Large intestine (tissue), 3 donors: ENCODE results near the gene TYSND1. TPM values are rescaled to one million over a fixed set of nuclear protein-coding genes. Genes with fewer than 3 reads are reported as not detected.
A peak's percentile ranks its signal among the peaks of the same experiment; 100 is the strongest.
"Not testable (repeated sequence)": the region's sequence is repeated elsewhere in the genome, so short reads cannot be mapped to it uniquely, and the experiment has no call there.

ENCODE experiments used
- DNase-seq, 2 donors: peaks; one replicate each; pipeline versions ENCODE4 v3.0.0 to v3.0.0-alpha.2; 2013
- H3K27ac ChIP-seq: one replicate; pipeline ENCODE4 v1.5.1; 2013; ENCODE audit warnings: low read length
- H3K27me3 ChIP-seq: 2 replicates; pipeline ENCODE4 v1.6.1; 2013; ENCODE audit warnings: low read length; ENCODE audit not compliant: control insufficient read depth, insufficient read depth
- H3K36me3 ChIP-seq: 2 replicates; pipeline ENCODE4 v1.6.1; 2013; ENCODE audit warnings: low read length; ENCODE audit not compliant: control insufficient read depth, insufficient read depth
- H3K4me1 ChIP-seq: one replicate; pipeline ENCODE4 v1.6.1; 2013; ENCODE audit warnings: low read length; ENCODE audit not compliant: control insufficient read depth, insufficient read depth
- H3K4me3 ChIP-seq: one replicate; pipeline ENCODE4 v1.5.1; 2013; ENCODE audit warnings: low read length
- H3K9me3 ChIP-seq: one replicate; pipeline ENCODE4 v1.6.1; 2013; ENCODE audit warnings: mild to moderate bottlenecking, low read depth, low read length, moderate library complexity; ENCODE audit not compliant: control insufficient read depth
- WGBS: methylation state at CpG from one replicate; pipeline ENCODE4 v1.1.5; 2013; ENCODE audit warnings: low lambda C conversion rate; ENCODE audit not compliant: insufficient coverage; 5-methylcytosine and 5-hydroxymethylcytosine counted together
- polyA plus RNA-seq: library from polyadenylated mRNA; unstranded; fragments of 120-200 nt; gene quantifications from one replicate; pipeline ENCODE4 v1.2.1, GENCODE V29; 2013

TYSND1 gene
- polyA plus RNA-seq, 1 donor: 15.7 TPM

DNA sequence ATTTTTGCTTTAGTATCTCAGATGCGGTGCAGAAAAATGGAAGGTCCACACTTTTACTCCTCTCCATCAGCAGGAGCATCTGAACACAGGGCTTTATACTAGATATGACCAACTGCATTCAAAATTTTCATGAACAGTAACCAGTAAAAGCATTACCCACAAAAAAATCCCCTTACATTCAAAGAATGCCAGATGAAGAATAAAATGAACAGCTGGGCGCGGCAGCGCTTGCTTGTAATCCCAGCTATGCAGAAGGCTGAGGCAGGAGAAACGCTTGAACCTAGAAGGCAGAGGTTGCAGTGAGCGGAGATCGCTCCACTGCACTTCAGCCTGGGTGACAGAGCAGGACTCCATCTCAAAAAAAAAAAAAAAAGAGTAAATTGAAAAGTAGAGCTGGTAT is 20.7 kb upstream of the TYSND1 start:
- no CpG with 5 or more reads among the region's 7 CpGs for WGBS
- Histone ChIP-seq H3K4me3 (no peak overlapping the region), H3K9me3 (no peaks in the 10 kb centered on the region), H3K27me3 (no peaks in the 10 kb centered on the region), H3K4me1 (peaks cover 3% of the 10 kb centered on the region), H3K27ac (no peak overlapping the region), H3K36me3 (peaks cover 24% of the 10 kb centered on the region)
- DNase-seq: no peak

DNA sequence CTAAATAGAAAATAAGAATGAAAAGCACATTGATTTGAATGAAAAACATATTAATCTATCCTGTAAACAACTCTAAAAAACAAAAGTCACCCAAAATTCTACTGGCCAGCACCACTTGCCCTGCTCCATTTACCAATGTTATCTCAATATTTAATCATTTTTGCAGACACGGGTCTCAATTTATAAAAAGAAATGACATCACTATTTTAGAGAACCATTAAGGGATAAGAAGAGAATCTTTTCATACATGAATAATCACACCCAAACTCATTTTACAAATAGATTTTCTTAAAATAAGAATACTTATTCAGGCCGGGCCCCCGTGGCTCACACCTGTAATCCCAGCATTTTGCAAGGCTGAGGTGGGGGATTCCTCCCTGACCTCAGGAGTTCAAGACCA is 19.9 kb upstream of the TYSND1 start:
- Histone ChIP-seq H3K9me3 (no peaks in the 10 kb centered on the region), H3K27me3 (no peaks in the 10 kb centered on the region), H3K27ac (no peak overlapping the region), H3K4me1 (peaks cover 3% of the 10 kb centered on the region), H3K4me3 (no peak overlapping the region), H3K36me3 (peaks cover 27% of the 10 kb centered on the region)
- no peak for DNase-seq
- no CpG with 5 or more reads among the region's 3 CpGs for WGBS

DNA sequence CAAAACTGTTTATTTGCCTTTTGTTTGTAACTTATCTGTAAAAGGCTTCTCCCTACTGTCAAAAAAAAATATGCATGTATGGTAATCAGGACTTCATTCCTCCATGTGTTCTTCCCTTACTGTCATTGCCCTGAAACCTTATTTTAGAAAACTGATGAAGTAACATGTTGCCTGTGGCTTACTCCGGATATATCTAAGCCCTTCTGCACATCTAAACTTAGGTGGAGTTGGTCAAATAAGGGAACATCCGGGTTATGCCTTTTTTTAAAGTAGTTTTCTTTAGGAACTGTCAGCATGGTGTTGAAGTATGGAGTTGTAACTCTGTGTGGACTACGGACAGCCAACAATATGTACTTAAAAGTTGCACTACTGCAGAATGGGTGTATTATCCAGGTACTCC is 17.7 kb upstream of the TYSND1 start:
- no peak for DNase-seq
- Histone ChIP-seq H3K27ac (no peak overlapping the region), H3K36me3 (peaks cover 37% of the 10 kb centered on the region), H3K4me3 (no peak overlapping the region), H3K4me1 (peaks cover 3% of the 10 kb centered on the region), H3K9me3 (no peaks in the 10 kb centered on the region), H3K27me3 (no peaks in the 10 kb centered on the region)
- WGBS: 93% methylated on average over 2 of the region's 3 CpGs

DNA sequence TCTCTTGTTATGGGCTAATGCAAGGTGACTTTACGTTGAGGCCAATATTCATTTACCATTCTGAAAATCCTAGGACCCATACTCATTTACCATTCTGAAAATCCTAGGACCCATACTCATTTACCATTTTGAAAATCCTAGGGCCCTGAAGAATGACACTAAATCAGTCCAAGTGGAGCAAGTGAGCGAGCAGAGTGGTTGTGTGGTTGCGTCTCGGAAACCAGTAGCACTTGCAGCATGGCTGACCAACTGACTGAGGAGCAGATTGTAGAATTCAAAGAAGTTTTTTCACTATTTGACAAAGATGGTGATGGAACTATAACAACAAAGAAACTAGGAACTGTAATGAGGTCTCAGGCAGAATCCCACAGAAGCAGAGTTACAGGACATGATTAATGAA is 16.9 kb upstream of the TYSND1 start:
- DNase-seq: no peak
- no peaks in the 10 kb centered on the region for H3K9me3 ChIP-seq
- peaks cover 38% of the 10 kb centered on the region for H3K36me3 ChIP-seq
- WGBS: no CpG with 5 or more reads among the region's 4 CpGs
- H3K27ac ChIP-seq: no peak overlapping the region
- H3K27me3 ChIP-seq: no peaks in the 10 kb centered on the region
- no peaks in the 10 kb centered on the region for H3K4me1 ChIP-seq
- no peak overlapping the region for H3K4me3 ChIP-seq

DNA sequence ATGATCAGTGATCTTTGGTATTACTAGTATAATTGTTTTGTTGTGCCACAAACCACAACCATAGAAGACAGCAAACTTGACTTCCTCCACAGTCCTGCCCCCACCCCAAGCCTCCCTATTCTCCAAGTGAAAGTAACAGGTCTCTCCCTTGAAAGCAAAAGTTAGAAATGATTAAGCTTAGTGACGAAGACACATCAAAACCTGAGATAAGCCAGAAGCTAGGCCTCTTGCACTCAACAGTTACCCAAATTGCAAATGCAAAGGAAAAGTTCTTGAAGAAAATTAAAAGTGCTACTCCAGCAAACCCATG is 16.3 kb upstream of the TYSND1 start:
- peaks cover 42% of the 10 kb centered on the region for H3K36me3 ChIP-seq
- no peaks in the 10 kb centered on the region for H3K27me3 ChIP-seq
- no peak overlapping the region for H3K27ac ChIP-seq
- no peaks in the 10 kb centered on the region for H3K4me1 ChIP-seq
- H3K4me3 ChIP-seq: no peak overlapping the region
- 29% methylated on average over 1 of the region's 1 CpG for WGBS
- no peaks in the 10 kb centered on the region for H3K9me3 ChIP-seq
- no peak for DNase-seq

DNA sequence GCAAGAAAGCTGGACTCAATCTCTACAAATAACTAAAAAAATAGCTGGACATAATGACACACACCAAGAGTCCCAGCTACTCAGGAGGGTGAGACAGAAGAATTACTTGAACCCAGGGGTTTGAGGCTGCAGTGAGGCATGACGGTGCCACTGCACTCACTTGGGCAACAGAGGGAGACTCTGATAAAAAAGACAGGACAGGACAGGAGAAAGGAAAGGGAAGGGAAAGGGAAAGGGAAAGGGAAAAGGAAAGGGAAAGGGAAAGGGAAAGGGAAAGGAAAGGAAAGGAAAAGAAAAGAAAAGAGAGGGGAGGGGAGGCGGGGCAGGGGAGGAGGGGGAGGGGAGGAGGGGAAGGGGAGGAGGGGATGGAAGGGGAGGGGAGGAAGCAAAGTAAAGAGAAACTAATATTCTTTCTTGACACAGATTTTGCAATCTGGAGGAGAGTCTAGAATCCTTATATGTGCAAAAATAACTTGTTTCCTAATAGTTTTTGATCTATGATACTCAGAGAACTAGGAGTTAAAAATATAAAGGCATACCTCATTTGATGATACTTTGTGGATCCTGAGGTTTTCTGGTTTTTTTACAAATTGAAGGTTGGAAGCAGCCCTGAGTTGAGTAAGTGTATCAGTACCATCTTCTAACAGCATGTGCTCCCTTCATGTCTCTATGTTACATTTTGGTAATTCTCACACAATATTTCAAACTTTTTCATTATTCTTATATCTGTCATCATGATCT is 15.8 kb upstream of the TYSND1 start:
- H3K9me3 ChIP-seq: no peaks in the 10 kb centered on the region
- H3K27me3 ChIP-seq: no peaks in the 10 kb centered on the region
- 79% methylated on average over 1 of the region's 2 CpGs for WGBS
- no peak for DNase-seq
- no peak overlapping the region for H3K27ac ChIP-seq
- no peaks in the 10 kb centered on the region for H3K4me1 ChIP-seq
- H3K4me3 ChIP-seq: no peak overlapping the region
- H3K36me3 ChIP-seq: peaks cover 45% of the 10 kb centered on the region

DNA sequence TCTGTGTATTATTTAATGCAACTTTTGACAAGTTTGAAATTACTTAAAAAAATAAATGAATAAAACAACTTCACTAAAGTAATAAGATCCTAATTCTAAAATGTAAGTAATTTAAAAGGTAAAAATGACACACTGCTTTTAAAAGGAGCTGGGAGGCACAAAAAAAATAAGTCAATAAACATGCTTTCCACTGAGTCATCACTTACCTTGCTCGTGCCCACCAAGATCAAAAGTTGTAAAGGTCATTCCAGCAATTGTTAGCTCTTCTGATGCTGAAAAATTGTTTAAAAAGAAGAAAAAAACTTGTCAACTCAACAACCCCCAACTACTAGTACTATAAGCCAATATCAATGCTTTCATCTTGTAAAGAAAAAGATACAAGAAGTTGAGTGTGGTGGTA is 14.3 kb upstream of the TYSND1 start:
- Histone ChIP-seq H3K27ac (no peak overlapping the region), H3K27me3 (no peaks in the 10 kb centered on the region), H3K4me3 (no peak overlapping the region), H3K36me3 (peaks cover 48% of the 10 kb centered on the region), H3K9me3 (no peaks in the 10 kb centered on the region), H3K4me1 (peaks cover 5% of the 10 kb centered on the region)
- WGBS: no CpG with 5 or more reads among the region's 1 CpG
- DNase-seq: no peak

DNA sequence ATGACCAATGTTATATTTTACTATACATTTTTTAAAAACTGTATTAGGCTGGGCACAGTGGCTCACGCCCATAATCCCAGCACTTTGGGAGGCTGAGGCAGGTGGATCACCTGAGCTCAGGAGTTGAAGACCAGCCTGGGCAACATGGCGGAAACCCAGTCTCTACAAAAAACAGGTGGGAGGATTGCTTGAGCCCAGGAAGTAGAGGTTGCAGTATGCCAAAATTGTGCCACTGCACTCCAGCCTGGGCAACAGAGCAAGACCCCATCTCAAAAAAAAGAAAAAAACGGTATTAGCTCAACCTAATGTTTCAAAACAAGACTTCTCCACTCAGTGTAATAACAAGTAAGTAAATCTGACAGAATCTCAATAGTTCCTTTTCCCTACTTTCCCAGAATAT is 12.9 kb upstream of the TYSND1 start:
- WGBS: 100% methylated on average over 1 of the region's 3 CpGs
- H3K36me3 ChIP-seq: peaks cover 47% of the 10 kb centered on the region
- not testable (repeated sequence) for H3K27ac ChIP-seq, H3K27me3 ChIP-seq, DNase-seq, H3K9me3 ChIP-seq, H3K4me3 ChIP-seq
- H3K4me1 ChIP-seq: peaks cover 14% of the 10 kb centered on the region

DNA sequence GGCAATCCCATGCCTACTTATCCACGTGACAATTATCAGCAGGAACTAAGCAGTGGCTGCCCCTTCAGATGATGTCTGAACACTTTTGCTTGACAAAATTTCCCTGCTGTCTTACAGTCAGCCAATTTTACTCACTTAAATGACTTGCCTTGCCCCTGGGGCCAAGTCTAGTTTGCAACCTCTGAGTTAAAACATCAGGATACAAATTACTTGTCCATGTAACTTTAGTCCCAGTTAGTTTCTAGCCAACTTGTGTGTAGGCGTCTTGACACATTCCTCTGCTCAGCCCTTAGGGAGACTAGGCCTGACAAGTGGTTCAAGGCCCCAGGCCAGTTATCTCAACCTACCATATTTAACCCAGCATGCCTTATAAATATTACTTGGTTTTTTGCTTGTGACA is 11.6 kb upstream of the TYSND1 start:
- Histone ChIP-seq H3K27ac (no peak overlapping the region), H3K36me3 (peaks cover 54% of the 10 kb centered on the region), H3K4me3 (no peak overlapping the region), H3K27me3 (no peaks in the 10 kb centered on the region), H3K4me1 (peaks cover 14% of the 10 kb centered on the region), H3K9me3 (no peaks in the 10 kb centered on the region)
- no peak for DNase-seq
- WGBS: 100% methylated on average over 1 of the region's 2 CpGs

DNA sequence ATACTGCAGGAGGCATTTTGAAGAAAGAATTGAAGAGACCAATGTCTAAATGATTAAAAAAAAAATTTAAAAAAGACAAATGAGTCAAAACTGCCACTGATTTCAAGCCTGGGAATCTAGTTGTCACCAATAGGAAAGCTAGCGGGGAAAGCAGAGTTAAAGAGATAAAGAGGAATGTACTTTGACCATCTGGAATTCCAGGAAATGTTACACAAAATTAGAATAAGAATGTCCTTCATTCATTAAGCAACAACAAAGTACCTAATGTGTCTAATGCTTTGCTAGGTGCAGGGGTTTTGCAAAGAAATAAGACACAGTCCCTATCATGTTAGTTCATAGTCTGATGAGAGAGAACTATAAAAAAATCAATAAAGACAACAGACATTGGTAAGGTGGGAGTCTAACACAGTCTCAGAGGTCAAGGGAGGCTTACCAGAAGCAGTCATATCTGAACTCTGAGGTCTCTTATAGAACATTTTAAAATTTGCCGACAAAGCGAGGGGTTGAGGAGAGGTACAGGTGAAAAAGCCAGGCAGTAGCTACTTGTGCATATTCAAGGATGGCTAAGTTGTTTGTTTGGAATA is 8.8 kb upstream of the TYSND1 start:
- H3K36me3 ChIP-seq: peaks cover 69% of the 10 kb centered on the region
- peaks cover 14% of the 10 kb centered on the region for H3K4me1 ChIP-seq
- 43% methylated on average over 3 of the region's 3 CpGs for WGBS
- no peaks in the 10 kb centered on the region for H3K9me3 ChIP-seq
- H3K27me3 ChIP-seq: no peaks in the 10 kb centered on the region
- no peak overlapping the region for H3K27ac ChIP-seq
- H3K4me3 ChIP-seq: no peak overlapping the region
- DNase-seq: peak in 1 of 2 donors; percentile 61

DNA sequence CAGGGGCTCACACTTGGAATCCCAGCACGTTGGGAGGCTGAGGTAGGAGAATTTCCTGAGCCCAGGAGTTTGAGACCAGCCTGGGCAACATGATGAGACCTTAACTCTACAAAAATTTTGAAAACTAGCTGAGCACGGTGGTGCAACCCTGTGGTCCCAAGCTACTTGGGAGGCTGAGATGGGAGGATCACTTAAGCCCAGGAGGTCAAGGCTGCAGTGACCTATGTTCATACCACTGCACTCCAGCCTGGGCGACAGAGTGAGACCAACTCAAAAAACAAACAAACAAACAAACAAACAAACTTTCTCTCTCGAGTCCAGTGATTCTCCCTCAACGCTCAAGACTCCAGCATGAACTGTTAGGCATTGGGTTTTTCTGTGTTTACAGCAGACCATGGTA is 2.0 kb upstream of the TYSND1 start:
- 60% methylated on average over 1 of the region's 5 CpGs for WGBS
- Histone ChIP-seq H3K4me1 (peaks cover 16% of the 10 kb centered on the region), H3K27me3 (no peaks in the 10 kb centered on the region), H3K9me3 (no peaks in the 10 kb centered on the region), H3K4me3 (no peak overlapping the region), H3K36me3 (peaks cover 38% of the 10 kb centered on the region), H3K27ac (no peak overlapping the region)
- DNase-seq: no peak
